HepG2 (cell line): ENCODE results near the gene IGF1. TPM values are rescaled to one million over a fixed set of nuclear protein-coding genes. Genes with fewer than 3 reads are reported as not detected.

ENCODE experiments used
- ATAC-seq: fragments of 200-7000 bp; cut with Tn5 transposase; 3 replicates; pipeline ENCODE4 v1.9.1; 2020; ENCODE audit warnings: mild to moderate bottlenecking, moderate library complexity
- BruUV-seq: library from RNA; stranded (reverse); fragments of 400-500 nt; replicated peaks from 2 replicates; lab custom pipeline; 2021; lab: Mats Ljungman, UMichigan
- CTCF ChIA-PET: fragments of 300-600 bp; formaldehyde crosslinking; extraction: SDS; loops from one replicate; lab custom pipeline; 2021; ENCODE audit warnings: low total read pairs, inconsistent platforms, low intra/inter-chr PET ratio; lab: Yijun Ruan, JAX
- POLR2A ChIA-PET: fragments of 350-600 bp; sonication (Branson Sonifier 250); formaldehyde crosslinking; loops from one replicate; lab custom pipeline; 2020; ENCODE audit warnings: antibody characterized with exemption, inconsistent platforms; lab: Yijun Ruan, JAX
- DNase-seq: peaks from one replicate; pipeline ENCODE4 v3.0.0-alpha.2; 2015; ENCODE audit warnings: low spot score
- FAIRE-seq: peaks from 3 replicates; lab custom pipeline; 2011; peaks lifted over from hg19 to GRCh38; lab: Jason Lieb, UNC
- H2AFZ ChIP-seq: one replicate; pipeline ENCODE4 v1.6.1; 2011; ENCODE audit warnings: low read length, inconsistent platforms
- H3K27ac ChIP-seq: fragments of 300-600 bp; 3 replicates; pipeline ENCODE4 v1.8.0; 2011; ENCODE audit warnings: mixed run types, mild to moderate bottlenecking, mixed read lengths, low read length, inconsistent platforms; ENCODE audit not compliant: insufficient read depth; ENCODE audit errors: extremely low read length
- H3K27me3 ChIP-seq, 2 experiments: fragments of 200-600 bp in 1 of 2; 2 replicates in 1 of 2; 3 replicates in 1 of 2; pipeline versions ENCODE4 v1.6.0 to v1.8.0; 2011; ENCODE audit warnings: low read length in 2 of 2, mild to moderate bottlenecking in 2 of 2, moderate library complexity in 2 of 2, inconsistent platforms in 1 of 2; ENCODE audit not compliant: insufficient read depth in 2 of 2, control insufficient read depth in 1 of 2
- H3K36me3 ChIP-seq, 2 experiments: fragments of 200-600 bp in 1 of 2; replicated peaks in 1 of 2; 2 replicates in 1 of 2; 3 replicates in 1 of 2; pipeline versions ENCODE4 v1.5.1 to v1.8.0; 2011; ENCODE audit warnings: low read length in 2 of 2, inconsistent platforms in 1 of 2; ENCODE audit not compliant: insufficient read depth in 2 of 2, control insufficient read depth in 1 of 2
- H3K4me1 ChIP-seq: 2 replicates; pipeline ENCODE4 v1.5.1; 2012; ENCODE audit warnings: low read length, inconsistent platforms; ENCODE audit not compliant: insufficient read depth
- H3K4me2 ChIP-seq: 2 replicates; pipeline ENCODE4 v1.6.0; 2011; ENCODE audit warnings: low read depth, low read length, inconsistent platforms
- H3K4me3 ChIP-seq, 3 experiments: fragments of 200-600 bp in 1 of 3; sonication (generic), shearing (Covaris generic) in 1 of 3; replicated peaks in 1 of 3; 2 replicates each; pipeline ENCODE4 v1.5.1; 2011 to 2016; ENCODE audit warnings: low read length in 3 of 3, inconsistent platforms in 2 of 3, low read depth in 2 of 3, mild to moderate bottlenecking in 2 of 3, control low read depth in 1 of 3, mixed read lengths in 1 of 3; ENCODE audit not compliant: insufficient read depth in 1 of 3
- H3K79me2 ChIP-seq: one replicate; pipeline ENCODE4 v1.6.1; 2011; ENCODE audit warnings: low read length, inconsistent platforms; ENCODE audit not compliant: insufficient read depth
- H3K9ac ChIP-seq: 2 replicates; pipeline ENCODE4 v1.6.0; 2011; ENCODE audit warnings: mild to moderate bottlenecking, low read depth, low read length, inconsistent platforms; ENCODE audit not compliant: insufficient read depth
- H3K9me3 ChIP-seq: 2 replicates; pipeline ENCODE4 v1.5.1; 2012; ENCODE audit warnings: mild to moderate bottlenecking, low read length
- H4K20me1 ChIP-seq: 2 replicates; pipeline ENCODE4 v1.6.0; 2011; ENCODE audit warnings: inconsistent platforms, mild to moderate bottlenecking, low read length, moderate library complexity; ENCODE audit not compliant: insufficient read depth
- ELF1 ChIP-seq: sonication (generic); formaldehyde crosslinking; IDR thresholded peaks from 2 replicates; pipeline ENCODE4 v1.4.0; 2020; ENCODE audit warnings: missing genetic modification reagents
- HES4 ChIP-seq: sonication (generic); formaldehyde crosslinking; IDR thresholded peaks from 2 replicates; pipeline ENCODE4 v1.9.0; 2021; ENCODE audit warnings: mild to moderate bottlenecking, missing genetic modification reagents, borderline replicate concordance
- HOXA7 ChIP-seq: sonication (generic); formaldehyde crosslinking; IDR thresholded peaks from 2 replicates; pipeline ENCODE4 v1.8.1; 2022; ENCODE audit warnings: mild to moderate bottlenecking, missing genetic modification reagents, moderate library complexity
- IRX3 ChIP-seq: sonication (generic); formaldehyde crosslinking; IDR thresholded peaks from 2 replicates; pipeline ENCODE4 v1.8.1; 2023; ENCODE audit warnings: mild to moderate bottlenecking, low read depth, missing genetic modification reagents, borderline replicate concordance
- JDP2 ChIP-seq: sonication (generic); formaldehyde crosslinking; IDR thresholded peaks from 2 replicates; pipeline ENCODE4 v1.8.1; 2022; ENCODE audit warnings: missing genetic modification reagents, borderline replicate concordance
- MATR3 ChIP-seq: sonication (generic); formaldehyde crosslinking; IDR thresholded peaks from 2 replicates; pipeline ENCODE4 v1.4.0; 2020; ENCODE audit warnings: missing genetic modification reagents
- PHF5A ChIP-seq: IDR thresholded peaks from one replicate; pipeline ENCODE4 v1.6.1; 2018; ENCODE audit warnings: low read depth, missing genetic modification reagents; ENCODE audit not compliant: unreplicated experiment
- POLR2G ChIP-seq: fragments of 200-400 bp; formaldehyde crosslinking; IDR thresholded peaks from 2 replicates; pipeline ENCODE4 v1.6.1; 2018; ENCODE audit warnings: mild to moderate bottlenecking, low read depth, low read length, moderate library complexity
- RFX3 ChIP-seq: IDR thresholded peaks from 2 replicates; pipeline ENCODE4 v1.6.1; 2016; ENCODE audit warnings: missing biosample characterization, missing genetic modification reagents
- SPEN ChIP-seq: sonication (generic); formaldehyde crosslinking; IDR thresholded peaks from 2 replicates; pipeline ENCODE4 v1.5.1; 2020; ENCODE audit warnings: low read depth, mild to moderate bottlenecking, missing genetic modification reagents
- TEAD2 ChIP-seq: sonication (generic); formaldehyde crosslinking; IDR thresholded peaks from 2 replicates; pipeline ENCODE4 v1.9.0; 2021; ENCODE audit warnings: missing genetic modification reagents
- ZBED4 ChIP-seq: sonication (generic); formaldehyde crosslinking; IDR thresholded peaks from 2 replicates; pipeline ENCODE4 v1.4.0; 2020; ENCODE audit warnings: missing genetic modification reagents, borderline replicate concordance
- ZFP41 ChIP-seq: sonication (generic); formaldehyde crosslinking; IDR thresholded peaks from 2 replicates; pipeline ENCODE4 v1.4.0; 2020; ENCODE audit warnings: mild to moderate bottlenecking, missing genetic modification reagents, borderline replicate concordance
- ZFX ChIP-seq: sonication (generic); formaldehyde crosslinking; IDR thresholded peaks from 2 replicates; pipeline ENCODE4 v1.4.0; 2020; ENCODE audit warnings: mild to moderate bottlenecking, low read depth, missing genetic modification reagents, moderate library complexity
- ZNF121 ChIP-seq: sonication (generic); formaldehyde crosslinking; IDR thresholded peaks from 2 replicates; pipeline ENCODE4 v1.5.0; 2020; ENCODE audit warnings: mild to moderate bottlenecking, missing genetic modification reagents
- ZNF567 ChIP-seq: sonication (generic); formaldehyde crosslinking; IDR thresholded peaks from 2 replicates; pipeline ENCODE4 v1.8.1; 2023; ENCODE audit warnings: mild to moderate bottlenecking, missing genetic modification reagents, borderline replicate concordance
- ZNF574 ChIP-seq: sonication (generic); formaldehyde crosslinking; IDR thresholded peaks from 2 replicates; pipeline ENCODE4 v1.4.0; 2020; ENCODE audit warnings: missing genetic modification reagents
- ZNF597 ChIP-seq: sonication (generic); formaldehyde crosslinking; IDR thresholded peaks from 2 replicates; pipeline ENCODE4 v1.5.0; 2020; ENCODE audit warnings: missing genetic modification reagents
- whole genome bisulfite sequencing: methylation state at CpG from one replicate; pipeline ENCODE4 v1.1.6; 2017; ENCODE audit warnings: low lambda C conversion rate; 5-methylcytosine and 5-hydroxymethylcytosine counted together
- in situ Hi-C: cut with HindIII; loops from 2 replicates; pipeline ENCODE4 v1.10.0; 2017; ENCODE audit warnings: low pct_unique_long_range_greater_than_20kb; ENCODE audit not compliant: extremely low pct_ligation_motif_present
- intact Hi-C: fragments of 100-400 bp; cut with micrococcal nuclease; formaldehyde crosslinking; loops from one replicate; pipeline ENCODE4 v1.10.0; 2022; ENCODE audit not compliant: unreplicated experiment
- polyA plus RNA-seq, 8 experiments: library from polyadenylated mRNA; depleted of rRNA in 3 of 8; stranded (reverse) in 7 of 8; unstranded in 1 of 8; fragments of >200 nt; fragmentation: Illumina TruSeq in 4 of 8; extraction: Trizol in 4 of 8; gene quantifications; 2 replicates each; pipeline versions ENCODE4 v1.2.1 to v1.2.3, GENCODE V29; 2011 to 2016; ENCODE audit warnings: low read depth in 4 of 8, missing spikeins in 1 of 8, mixed read lengths in 1 of 8; ENCODE audit not compliant: insufficient read depth in 1 of 8
- total RNA-seq, 5 experiments: library from RNA; depleted of rRNA; stranded (reverse); fragments of >200 nt; fragmentation: Illumina TruSeq; extraction: Trizol; gene quantifications; 2 replicates each; pipeline ENCODE4 v1.2.3, GENCODE V29; 2016; ENCODE audit warnings: low read depth in 1 of 5

Gene IGF1
- total and polyA plus RNA-seq, 2 of the 13 experiments (the other 11 are each of a cell fraction or from before 2014, with no cell fraction given): not detected

GRCh38 chr12:102468261-102468915, 12.0 kb downstream of the IGF1 start:
- no peak overlapping the region for H3K4me2 ChIP-seq
- ATAC-seq: no peak
- H3K4me1 ChIP-seq: no peaks in the 10 kb centered on the region
- in situ Hi-C loops: no loop called here
- no TSS peak for BruUV-seq
- TF ChIP-seq SPEN: no peak
- no peak for TF ChIP-seq HOXA7 (CRISPR knock-in tag)
- no peak for TF ChIP-seq POLR2G
- TF ChIP-seq ZBED4 (CRISPR knock-in tag): no peak
- TF ChIP-seq ZFX (CRISPR knock-in tag): no peak
- no peak for TF ChIP-seq MATR3
- TF ChIP-seq ZNF597 (CRISPR knock-in tag): no peak
- TF ChIP-seq JDP2 (CRISPR knock-in tag): no peak
- no peak for TF ChIP-seq RFX3 (CRISPR knock-in tag)
- TF ChIP-seq HES4 (CRISPR knock-in tag): no peak
- TF ChIP-seq ZNF567: no peak
- no peak for TF ChIP-seq PHF5A (CRISPR knock-in tag)
- no peak for TF ChIP-seq TEAD2 (CRISPR knock-in tag)
- no peak for TF ChIP-seq ZNF574
- TF ChIP-seq ZNF121 (CRISPR knock-in tag): no peak
- TF ChIP-seq IRX3 (CRISPR knock-in tag): no peak
- TF ChIP-seq ELF1: no peak
- no peak for TF ChIP-seq ZFP41 (CRISPR knock-in tag)
- ChIA-PET POLR2A (no interaction called here), CTCF (no interaction called here)
- intact Hi-C loops: no loop called here
- no peak for FAIRE-seq
- no peaks in the 10 kb centered on the region for H4K20me1 ChIP-seq
- no peak overlapping the region for H3K27ac ChIP-seq
- WGBS: 39% methylated on average over 5 of the region's 5 CpGs
- no peaks in the 10 kb centered on the region for H3K36me3 ChIP-seq
- H3K4me3 ChIP-seq: no peak overlapping the region
- H2AFZ ChIP-seq: no peak overlapping the region
- no peaks in the 10 kb centered on the region for H3K9me3 ChIP-seq
- no peak for DNase-seq
- no peaks in the 10 kb centered on the region for H3K79me2 ChIP-seq
- no peaks in the 10 kb centered on the region for H3K27me3 ChIP-seq
- no peak overlapping the region for H3K9ac ChIP-seq
